Fibroblast of the aortic adventitia (primary cell): ENCODE data around the gene CACNA1I. TPM values are rescaled to one million over a fixed set of nuclear protein-coding genes. Genes with fewer than 3 reads are reported as not detected.
A peak's percentile ranks its signal among the peaks of the same experiment; 100 is the strongest.

Experiments used
- DNase-seq: peaks from one replicate; pipeline ENCODE4 v3.0.0-alpha.2; 2010; ENCODE audit warnings: low read depth
- H3K4me3 ChIP-seq: 2 replicates; pipeline ENCODE4 v1.5.1; 2011; ENCODE audit warnings: low read depth, mild to moderate bottlenecking, control low read depth, low read length, moderate library complexity
- CTCF ChIP-seq: IDR thresholded peaks from 2 replicates; pipeline ENCODE4 v1.5.1; 2011; ENCODE audit warnings: mild to moderate bottlenecking, low read length, control low read depth, inconsistent platforms; ENCODE audit not compliant: insufficient read depth
- total RNA-seq: library from RNA; depleted of rRNA; stranded (reverse); fragments of >200 nt; gene quantifications from 2 replicates; pipeline ENCODE4 v1.2.3, GENCODE V29; 2012; ENCODE audit warnings: low replicate concordance

CACNA1I gene
- total RNA-seq, 1 donor, result under 0.01 TPM

DNA sequence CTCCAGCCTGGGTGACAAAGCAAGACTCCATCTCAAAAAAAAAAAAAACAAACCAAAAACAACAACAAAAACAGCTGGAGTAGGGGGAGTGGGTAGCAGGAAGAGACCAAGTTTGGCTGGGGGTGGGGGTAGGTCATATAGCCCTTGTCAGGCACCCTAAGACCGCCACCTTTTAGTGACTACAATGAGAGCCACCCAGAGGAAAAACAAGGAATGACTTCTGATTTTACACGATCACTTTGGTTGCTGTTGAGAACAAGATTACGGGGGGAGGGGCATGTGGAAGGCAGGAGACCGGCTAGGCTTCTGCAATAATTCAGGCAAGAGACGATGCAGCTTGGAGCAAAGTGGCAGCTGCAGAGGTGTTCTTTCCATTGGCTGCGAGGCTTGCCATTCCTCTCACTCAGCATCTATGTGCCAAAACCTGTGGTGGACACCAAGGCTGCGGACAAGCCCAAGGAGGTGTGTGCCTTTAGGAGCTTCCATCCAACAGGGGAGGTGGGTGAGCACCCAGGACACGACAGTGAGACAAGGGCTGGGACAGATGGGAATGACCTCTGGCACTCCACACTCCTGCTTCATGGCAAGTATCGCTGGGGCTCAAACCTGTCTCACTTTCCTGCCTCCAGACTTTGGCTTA is 39.7 kb upstream of the CACNA1I start:
- peak; percentile 36 for TF ChIP-seq CTCF
- H3K4me3 ChIP-seq, result peak overlapping the region; percentile 0
- peak; percentile 45 for DNase-seq

DNA sequence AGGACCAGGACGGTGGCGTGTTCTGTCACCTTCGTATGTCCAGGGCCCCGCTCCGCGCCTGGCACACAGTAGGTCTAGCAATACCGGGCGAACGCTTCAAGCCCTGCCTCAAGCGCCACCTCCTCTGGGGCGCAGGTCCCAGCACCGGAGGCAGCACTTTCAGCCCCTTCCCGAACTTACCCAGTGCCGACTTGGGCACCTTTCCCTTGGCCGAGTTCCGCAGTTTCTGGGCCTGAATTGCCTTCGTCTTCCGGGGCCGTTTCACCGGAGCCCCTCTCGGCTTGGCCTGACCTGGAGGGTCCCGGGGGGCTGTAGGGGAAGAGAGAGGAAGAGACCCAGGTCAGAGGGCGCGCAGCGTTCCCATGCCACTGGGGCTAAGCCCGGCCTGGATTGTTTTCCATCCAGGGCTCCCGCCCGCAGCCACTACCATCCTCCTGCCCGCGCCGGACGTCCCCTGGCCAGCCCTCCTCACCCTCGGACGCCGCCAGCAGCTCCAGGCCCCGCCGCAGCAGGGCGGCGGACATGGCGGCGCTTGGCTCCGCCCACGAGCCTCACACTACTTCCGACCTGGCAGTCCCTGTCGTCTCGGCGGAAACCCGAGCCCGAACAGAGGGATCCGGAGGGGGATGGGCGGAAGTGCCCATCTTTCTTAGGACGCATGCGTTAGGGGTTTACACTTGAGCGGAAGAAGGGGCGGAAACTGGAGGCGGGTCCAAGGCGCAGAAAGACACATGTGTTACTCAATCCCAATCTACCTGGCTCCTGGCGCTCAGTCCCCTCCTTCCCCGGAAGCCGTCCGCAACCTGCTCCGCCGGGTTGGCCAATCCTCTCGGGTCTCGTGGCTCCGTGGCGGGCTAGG is 38.1 kb upstream of the CACNA1I start, which contains the start of gene RPS19BP1:
Gene RPS19BP1 (minus strand): TSS at position 534 of the 859 bp plus-strand sequence. CDS start 10 bp downstream, at position 524.
- TF ChIP-seq CTCF, result no peak
- peak; percentile 99 for DNase-seq
- H3K4me3 ChIP-seq, result peak within 1 kb of the TSS; percentile 96

DNA sequence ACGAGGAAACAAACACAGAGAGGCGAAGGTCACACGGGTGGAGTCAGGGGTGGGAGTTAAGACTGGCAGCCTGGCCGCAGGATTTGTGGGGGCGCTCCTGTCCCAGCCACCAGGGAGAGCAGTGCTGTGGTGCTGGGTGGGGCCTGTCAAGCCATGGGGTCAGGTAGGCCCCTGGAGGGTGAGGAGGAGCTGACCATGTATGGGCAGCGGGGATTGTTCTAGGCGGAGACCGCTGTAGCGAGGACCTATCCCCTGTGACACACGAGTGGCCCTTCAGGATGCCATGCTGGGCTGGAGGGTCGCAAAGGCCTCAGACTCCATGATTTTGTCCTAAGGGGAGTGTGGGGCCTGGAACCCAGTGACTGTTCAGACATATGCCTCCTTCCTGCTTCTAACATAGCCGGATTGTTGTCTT is 36.5 kb upstream of the CACNA1I start:
- DNase-seq, result no peak
- no peak for TF ChIP-seq CTCF
- no peak overlapping the region for H3K4me3 ChIP-seq

DNA sequence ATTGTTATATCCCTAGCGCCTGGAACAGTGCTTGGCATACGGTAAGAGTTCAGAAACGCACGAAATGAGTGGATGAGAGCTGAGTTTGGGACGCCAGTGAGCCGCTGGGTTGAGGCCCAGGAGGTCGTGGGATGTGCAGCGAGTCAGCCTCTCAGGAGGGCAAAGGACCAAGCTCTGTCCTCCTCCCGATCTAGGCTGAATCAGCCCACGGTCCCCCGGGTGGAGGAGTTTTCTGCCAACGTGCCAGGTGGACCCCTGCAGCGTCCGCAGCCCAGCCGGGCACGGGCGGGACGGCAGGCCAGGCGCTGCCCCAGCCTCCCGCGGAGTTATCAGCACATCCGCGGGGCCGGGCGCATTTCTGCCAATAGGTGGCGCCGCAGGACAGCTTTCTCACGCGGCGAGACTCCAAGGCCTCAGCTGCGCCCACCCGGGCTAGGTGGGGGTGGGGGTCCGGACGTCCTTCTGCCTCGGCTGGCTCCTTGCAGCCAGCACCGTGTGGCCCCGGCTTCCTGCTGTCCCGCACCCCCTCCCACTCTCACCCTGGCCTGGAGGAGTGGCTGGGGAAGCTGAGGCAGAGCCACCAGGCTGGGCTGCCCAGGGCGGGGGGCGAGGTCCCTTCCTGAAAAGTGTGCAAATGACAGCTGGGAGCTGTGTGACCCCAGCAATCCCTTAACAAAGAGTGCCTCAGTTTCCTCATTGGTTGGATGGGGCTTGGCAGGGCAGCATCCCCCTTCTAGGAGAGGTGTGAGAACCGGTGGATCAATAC is 35.8 kb upstream of the CACNA1I start:
- TF ChIP-seq CTCF, result peak; percentile 82
- no peak overlapping the region for H3K4me3 ChIP-seq
- DNase-seq, result peak; percentile 63

GRCh38 chr22:39535357-39535725 is 35.2 kb upstream of the CACNA1I start:
- H3K4me3 ChIP-seq, result no peak overlapping the region
- no peak for TF ChIP-seq CTCF
- DNase-seq, result no peak

- DNase-seq, result no peak
- no peak for TF ChIP-seq CTCF
- H3K4me3 ChIP-seq, result no peak overlapping the region
Measured at GRCh38 chr22:39535831-39536449, 34.6 kb upstream of the CACNA1I start.
